ENCODE results near the gene SHOC1.

GRCh38 chr9:111832449-111832848 lies 37.7 kb upstream of the SHOC1 start:
- TF ChIP-seq CTCF (IDR thresholded peaks at IDR 0.05): no peak
- TF ChIP-seq EZH2 (IDR thresholded peaks at IDR 0.05; ENCODE audit: borderline replicate concordance, insufficient read depth, low read depth, low read length, poor library complexity, severe bottlenecking): no peak

Measured in B cell (primary cell).